NCI-H2029 treated with DMSO at 0.1 percent for 48 hours (cell line): ENCODE measurements around the gene CYP2A6.
A peak's percentile ranks its signal among the peaks of the same experiment; 100 is the strongest.

Experiments used
- DNase-seq: peaks from one replicate; lab custom pipeline; 2025; lab: John Stamatoyannopoulos, UW

CYP2A6 gene

GRCh38 chr19:40802300-40803169, 47.7 kb downstream of the CYP2A6 start:
- DNase-seq: no peak

GRCh38 chr19:40801426-40802299, 48.6 kb downstream of the CYP2A6 start:
- DNase-seq: no peak

DNA sequence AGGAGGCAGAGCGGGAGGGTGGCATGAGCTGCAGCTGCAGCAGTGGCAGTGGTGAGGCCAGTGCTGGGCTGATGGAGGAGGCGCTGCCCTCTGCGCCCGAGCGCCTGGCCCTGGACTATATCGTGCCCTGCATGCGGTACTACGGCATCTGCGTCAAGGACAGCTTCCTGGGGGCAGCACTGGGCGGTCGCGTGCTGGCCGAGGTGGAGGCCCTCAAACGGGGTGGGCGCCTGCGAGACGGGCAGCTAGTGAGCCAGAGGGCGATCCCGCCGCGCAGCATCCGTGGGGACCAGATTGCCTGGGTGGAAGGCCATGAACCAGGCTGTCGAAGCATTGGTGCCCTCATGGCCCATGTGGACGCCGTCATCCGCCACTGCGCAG, 49.3 kb downstream of the CYP2A6 start:
- DNase-seq: no peak

DNA sequence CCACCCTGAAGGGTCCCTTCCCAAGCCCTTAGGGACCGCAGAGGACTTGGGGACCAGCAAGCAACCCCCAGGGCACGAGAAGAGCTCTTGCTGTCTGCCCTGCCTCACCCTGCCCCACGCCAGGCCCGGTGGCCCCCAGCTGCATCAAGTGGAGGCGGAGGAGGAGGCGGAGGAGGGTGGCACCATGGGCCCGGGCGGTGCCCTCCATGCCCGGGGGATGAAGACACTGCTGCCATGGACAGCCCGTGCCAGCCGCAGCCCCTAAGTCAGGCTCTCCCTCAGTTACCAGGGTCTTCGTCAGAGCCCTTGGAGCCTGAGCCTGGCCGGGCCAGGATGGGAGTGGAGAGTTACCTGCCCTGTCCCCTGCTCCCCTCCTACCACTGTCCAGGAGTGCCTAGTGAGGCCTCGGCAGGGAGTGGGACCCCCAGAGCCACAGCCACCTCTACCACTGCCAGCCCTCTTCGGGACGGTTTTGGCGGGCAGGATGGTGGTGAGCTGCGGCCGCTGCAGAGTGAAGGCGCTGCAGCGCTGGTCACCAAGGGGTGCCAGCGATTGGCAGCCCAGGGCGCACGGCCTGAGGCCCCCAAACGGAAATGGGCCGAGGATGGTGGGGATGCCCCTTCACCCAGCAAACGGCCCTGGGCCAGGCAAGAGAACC, 49.8 kb downstream of the CYP2A6 start:
- no peak for DNase-seq

DNA sequence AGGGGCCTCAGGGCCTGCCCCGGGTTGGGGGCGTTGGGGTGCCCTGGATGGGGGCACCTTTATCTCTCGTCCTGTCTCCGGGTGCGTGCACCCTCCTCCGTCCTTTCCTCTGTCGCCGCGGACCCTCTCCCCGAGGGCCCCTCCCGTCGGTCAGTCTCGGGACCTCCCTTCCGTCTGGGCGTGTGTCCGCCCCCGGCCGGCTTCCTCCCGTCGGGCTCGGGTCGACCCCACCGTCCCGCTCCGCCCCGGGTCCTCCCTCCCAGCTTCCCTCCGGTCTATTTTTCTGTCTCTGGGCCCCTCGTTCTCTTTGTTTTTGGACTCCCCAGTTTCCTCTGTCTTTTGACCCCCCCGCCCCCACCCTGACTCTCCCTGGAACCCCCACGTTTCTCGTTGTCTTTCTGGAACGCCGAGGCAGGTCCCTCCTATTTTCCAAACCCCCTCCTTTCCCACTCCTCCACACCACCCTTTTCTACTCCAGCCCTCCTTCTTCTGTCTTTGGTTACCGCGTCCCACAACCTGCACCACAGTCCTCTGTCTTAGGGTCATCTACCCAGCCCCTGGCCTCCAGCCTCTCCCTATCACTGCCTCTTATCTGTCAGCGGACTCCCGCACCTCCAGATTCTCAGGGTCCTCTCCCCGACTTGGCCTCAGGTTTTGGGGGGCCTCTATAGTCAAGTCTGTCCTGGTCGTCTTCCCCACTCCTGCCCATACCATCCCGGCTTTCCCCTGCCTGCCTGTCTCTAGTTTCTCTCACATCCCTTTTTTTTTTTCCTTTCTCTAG, 50.5 kb downstream of the CYP2A6 start:
- DNase-seq: no peak

GRCh38 chr19:40798683-40799557, 51.3 kb downstream of the CYP2A6 start, which contains the start of gene EGLN2:
EGLN2 (plus strand) TSS chr19:40799191; CDS start chr19:40800573, 1,382 bp downstream.
- peak; percentile 88 for DNase-seq

- DNase-seq: peak; percentile 43
These were observed 52.1 kb downstream of the CYP2A6 start for GRCh38 chr19:40797963-40798682.

GRCh38 chr19:40797166-40797962, 52.9 kb downstream of the CYP2A6 start:
- no peak for DNase-seq
